ENCODE results near the gene ABCB9.

- TF ChIP-seq, protein P1, sequence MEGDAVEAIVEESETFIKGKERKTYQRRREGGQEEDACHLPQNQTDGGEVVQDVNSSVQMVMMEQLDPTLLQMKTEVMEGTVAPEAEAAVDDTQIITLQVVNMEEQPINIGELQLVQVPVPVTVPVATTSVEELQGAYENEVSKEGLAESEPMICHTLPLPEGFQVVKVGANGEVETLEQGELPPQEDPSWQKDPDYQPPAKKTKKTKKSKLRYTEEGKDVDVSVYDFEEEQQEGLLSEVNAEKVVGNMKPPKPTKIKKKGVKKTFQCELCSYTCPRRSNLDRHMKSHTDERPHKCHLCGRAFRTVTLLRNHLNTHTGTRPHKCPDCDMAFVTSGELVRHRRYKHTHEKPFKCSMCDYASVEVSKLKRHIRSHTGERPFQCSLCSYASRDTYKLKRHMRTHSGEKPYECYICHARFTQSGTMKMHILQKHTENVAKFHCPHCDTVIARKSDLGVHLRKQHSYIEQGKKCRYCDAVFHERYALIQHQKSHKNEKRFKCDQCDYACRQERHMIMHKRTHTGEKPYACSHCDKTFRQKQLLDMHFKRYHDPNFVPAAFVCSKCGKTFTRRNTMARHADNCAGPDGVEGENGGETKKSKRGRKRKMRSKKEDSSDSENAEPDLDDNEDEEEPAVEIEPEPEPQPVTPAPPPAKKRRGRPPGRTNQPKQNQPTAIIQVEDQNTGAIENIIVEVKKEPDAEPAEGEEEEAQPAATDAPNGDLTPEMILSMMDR (IDR thresholded peaks at IDR 0.05) = no peak
- TF ChIP-seq REST (IDR thresholded peaks at IDR 0.05; ENCODE audit: insufficient read depth in 1 of 2, low read depth in 2 of 2, low read length in 1 of 2) (no peak), POLR2AphosphoS5 (IDR thresholded peaks at IDR 0.05; ENCODE audit: low read depth, low read length) (no peak)
These were observed 2.4 kb downstream of the ABCB9 start for GRCh38 chr12:122963941-122964265.
